Spleen (tissue), 11 donors: ENCODE data around the gene MAPK10. TPM values are rescaled to one million over a fixed set of nuclear protein-coding genes. Genes with fewer than 3 reads are reported as not detected.

Experiments
- DNase-seq: peaks from one replicate; pipeline ENCODE4 v3.0.0-alpha.2; 2020
- H3K27ac ChIP-seq, 8 donors: fragments of 200-600 bp; sonication (generic) in 7 of 8; 1 replicate in 4 of 8; 2 replicates in 4 of 8; pipeline versions ENCODE4 v1.5.0 to v1.8.0; 2016 to 2021; ENCODE audit warnings: inconsistent platforms in 4 of 8, mild to moderate bottlenecking in 4 of 8, moderate library complexity in 1 of 8
- H3K27me3 ChIP-seq, 7 donors: fragments of 200-600 bp; sonication (generic) in 6 of 7; replicated peaks in 1 of 7; 1 replicate in 4 of 7; 2 replicates in 3 of 7; pipeline versions ENCODE4 v1.5.0 to v1.8.0; 2016 to 2021; ENCODE audit warnings: inconsistent platforms in 3 of 7, mild to moderate bottlenecking in 1 of 7
- H3K36me3 ChIP-seq, 6 donors: fragments of 200-600 bp; sonication (generic) in 5 of 6; 1 replicate in 4 of 6; 2 replicates in 2 of 6; pipeline versions ENCODE4 v1.5.0 to v1.8.0; 2016 to 2021; ENCODE audit warnings: inconsistent platforms in 2 of 6
- H3K4me1 ChIP-seq, 6 donors: fragments of 200-600 bp; sonication (generic) in 5 of 6; 1 replicate in 3 of 6; 2 replicates in 3 of 6; pipeline versions ENCODE4 v1.5.0 to v1.8.0; 2016 to 2021; ENCODE audit warnings: inconsistent platforms in 3 of 6
- H3K4me3 ChIP-seq, 8 donors: fragments of 200-600 bp; sonication (generic) in 7 of 8; 1 replicate in 4 of 8; 2 replicates in 4 of 8; pipeline versions ENCODE4 v1.5.0 to v1.8.0; 2016 to 2021; ENCODE audit warnings: inconsistent platforms in 4 of 8, mild to moderate bottlenecking in 4 of 8, moderate library complexity in 2 of 8
- H3K9me3 ChIP-seq, 8 donors: fragments of 200-600 bp; sonication (generic) in 7 of 8; 1 replicate in 4 of 8; 2 replicates in 4 of 8; pipeline versions ENCODE4 v1.5.0 to v1.8.0; 2016 to 2021; ENCODE audit warnings: inconsistent platforms in 4 of 8
- POLR2A ChIP-seq, 3 donors: fragments of 450-650 bp; IDR thresholded peaks; one replicate each; pipeline ENCODE4 v1.5.1; 2017; ENCODE audit warnings: antibody characterized with exemption in 3 of 3, mild to moderate bottlenecking in 1 of 3
- POLR2AphosphoS5 ChIP-seq, 3 donors: sonication (generic); formaldehyde crosslinking; IDR thresholded peaks; one replicate each; pipeline ENCODE4 v1.5.1; 2017; ENCODE audit warnings: antibody characterized with exemption in 3 of 3
- WGBS, 5 donors: extraction: QIAGEN DNeasy Blood & Tissue Kit in 3 of 5; methylation state at CpG; one replicate each; pipeline versions ENCODE4 v1.1.5 to v1.1.7; 2013 to 2018; 5-methylcytosine and 5-hydroxymethylcytosine counted together
- intact Hi-C: fragments of 100-400 bp; cut with DNase I; formaldehyde crosslinking; loops from one replicate; pipeline ENCODE4 v1.15.0; 2023; ENCODE audit warnings: low total_unique reads
- polyA plus RNA-seq, 3 donors: library from polyadenylated mRNA; stranded (reverse); fragments of 200-250 nt; gene quantifications; one replicate each; pipeline ENCODE4 v1.2.1, GENCODE V29; 2013
- total RNA-seq, 7 donors: library from RNA; depleted of rRNA in 3 of 7; stranded (reverse); fragments of >200 nt in 3 of 7; fragmentation: NEBNext Ultra II Directional in 4 of 7; extraction: Animal tissue kit (Norgen Biotek cat#: 25700) in 4 of 7; gene quantifications; one replicate each; pipeline versions ENCODE4 v1.1.0 to v1.2.1, GENCODE V29; 2016 to 2021
- TF ChIP-seq, protein P1 (sequence below), 11 experiments: fragments of 200-600 bp in 7 of 11; fragments of 450-650 bp in 4 of 11; sonication (generic) in 4 of 11; IDR thresholded peaks in 8 of 11; conservative IDR thresholded peaks in 3 of 11; 1 replicate in 7 of 11; 2 replicates in 4 of 11; pipeline versions ENCODE4 v1.4.0 to v1.8.0; 2016 to 2021; ENCODE audit warnings: antibody characterized with exemption in 11 of 11, inconsistent platforms in 4 of 11, mild to moderate bottlenecking in 1 of 11
- donor health status: healthy with polysubstance abuse.
- donor health status: DM: no; HTN: no; CAD: no; lungs with moderate emphysema.
- donor health status: DM: no; HTN: no; CAD: no.
- donor health status: Bipolar disorder and iron deficiency.
- donor health status: healthy.
- donor health status: DM: no; HTN: no; CAD: no.
- donor health status: DM: yes; HTN: yes; CAD: no.

Gene MAPK10
- total and polyA plus RNA-seq, 10 donors, result 3.0 to 40.6 (median 15.2) TPM

DNA sequence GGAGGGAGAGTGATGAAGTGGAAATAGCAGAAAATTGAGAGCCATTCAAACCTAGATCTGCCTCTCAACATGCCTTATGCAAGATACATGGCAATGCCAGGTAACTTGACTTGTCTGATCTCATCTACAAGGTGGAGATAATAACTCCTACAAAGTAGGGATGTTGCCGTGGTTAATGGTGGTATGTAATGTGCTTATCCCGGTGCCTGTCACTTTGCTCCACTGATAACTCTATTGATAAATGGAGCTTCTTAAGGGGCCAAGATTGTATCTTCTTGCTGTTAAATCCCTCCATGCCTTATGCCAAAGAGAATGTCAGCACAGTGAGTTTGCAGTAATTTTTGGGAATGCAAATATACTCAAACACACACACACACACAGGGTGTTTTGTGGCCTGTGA is 355.8 kb downstream of the MAPK10 start:
- Histone ChIP-seq H3K27ac (no peak overlapping the region), H3K27me3 (no peaks in the 10 kb centered on the region), H3K4me1 (no peaks in the 10 kb centered on the region), H3K4me3 (no peak overlapping the region), H3K36me3 (peaks cover 0 to 47% (median 7%) of the 10 kb centered on the region in 6 donors), H3K9me3 (no peaks in the 10 kb centered on the region)
- no peak for TF ChIP-seq POLR2A (IDR thresholded peaks at IDR 0.05)
- TF ChIP-seq, protein P1, sequence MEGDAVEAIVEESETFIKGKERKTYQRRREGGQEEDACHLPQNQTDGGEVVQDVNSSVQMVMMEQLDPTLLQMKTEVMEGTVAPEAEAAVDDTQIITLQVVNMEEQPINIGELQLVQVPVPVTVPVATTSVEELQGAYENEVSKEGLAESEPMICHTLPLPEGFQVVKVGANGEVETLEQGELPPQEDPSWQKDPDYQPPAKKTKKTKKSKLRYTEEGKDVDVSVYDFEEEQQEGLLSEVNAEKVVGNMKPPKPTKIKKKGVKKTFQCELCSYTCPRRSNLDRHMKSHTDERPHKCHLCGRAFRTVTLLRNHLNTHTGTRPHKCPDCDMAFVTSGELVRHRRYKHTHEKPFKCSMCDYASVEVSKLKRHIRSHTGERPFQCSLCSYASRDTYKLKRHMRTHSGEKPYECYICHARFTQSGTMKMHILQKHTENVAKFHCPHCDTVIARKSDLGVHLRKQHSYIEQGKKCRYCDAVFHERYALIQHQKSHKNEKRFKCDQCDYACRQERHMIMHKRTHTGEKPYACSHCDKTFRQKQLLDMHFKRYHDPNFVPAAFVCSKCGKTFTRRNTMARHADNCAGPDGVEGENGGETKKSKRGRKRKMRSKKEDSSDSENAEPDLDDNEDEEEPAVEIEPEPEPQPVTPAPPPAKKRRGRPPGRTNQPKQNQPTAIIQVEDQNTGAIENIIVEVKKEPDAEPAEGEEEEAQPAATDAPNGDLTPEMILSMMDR (IDR thresholded peaks at IDR 0.05 in 8 of 11, conservative IDR thresholded peaks at IDR 0.05 in 3 of 11), result no peak
- WGBS, 5 donors, result 79 to 100% (median 90%) methylated on average over 2 of the region's 2 CpGs
- no peak for DNase-seq
- intact Hi-C loops, result no loop called here

DNA sequence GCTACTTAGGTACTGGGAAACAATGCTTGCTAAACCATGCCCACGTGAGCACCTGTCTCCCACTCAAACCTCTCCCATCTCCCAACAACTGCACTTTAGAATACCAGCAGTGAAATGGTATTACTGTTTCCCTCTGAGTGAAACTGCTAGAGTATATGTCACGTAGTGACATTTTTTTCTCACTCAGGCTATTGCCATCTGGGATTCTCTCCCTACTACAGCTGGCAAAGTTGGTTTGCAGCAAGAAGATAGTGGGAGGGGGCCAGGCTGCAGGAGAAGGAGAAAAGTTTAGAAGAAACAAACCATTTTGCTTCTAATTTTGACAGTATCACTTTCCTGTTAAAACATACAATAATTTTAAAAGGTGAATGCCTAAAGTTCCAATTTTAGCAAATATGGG is 358.3 kb downstream of the MAPK10 start:
- H3K27ac ChIP-seq, result no peak overlapping the region
- DNase-seq, result no peak
- H3K27me3 ChIP-seq, result no peaks in the 10 kb centered on the region
- intact Hi-C loops, result no loop called here
- H3K4me1 ChIP-seq, result no peaks in the 10 kb centered on the region
- TF ChIP-seq POLR2AphosphoS5 (IDR thresholded peaks at IDR 0.05), result no peak
- TF ChIP-seq, protein P1 (IDR thresholded peaks at IDR 0.05 in 8 of 11, conservative IDR thresholded peaks at IDR 0.05 in 3 of 11), result no peak
- no peak for TF ChIP-seq POLR2A (IDR thresholded peaks at IDR 0.05)
- WGBS, 5 donors, result 87 to 93% (median 89%) methylated on average over 2 of the region's 2 CpGs
- H3K9me3 ChIP-seq, result no peaks in the 10 kb centered on the region
- peaks cover 0 to 55% (median 7%) of the 10 kb centered on the region in 6 donors for H3K36me3 ChIP-seq
- no peak overlapping the region for H3K4me3 ChIP-seq

DNA sequence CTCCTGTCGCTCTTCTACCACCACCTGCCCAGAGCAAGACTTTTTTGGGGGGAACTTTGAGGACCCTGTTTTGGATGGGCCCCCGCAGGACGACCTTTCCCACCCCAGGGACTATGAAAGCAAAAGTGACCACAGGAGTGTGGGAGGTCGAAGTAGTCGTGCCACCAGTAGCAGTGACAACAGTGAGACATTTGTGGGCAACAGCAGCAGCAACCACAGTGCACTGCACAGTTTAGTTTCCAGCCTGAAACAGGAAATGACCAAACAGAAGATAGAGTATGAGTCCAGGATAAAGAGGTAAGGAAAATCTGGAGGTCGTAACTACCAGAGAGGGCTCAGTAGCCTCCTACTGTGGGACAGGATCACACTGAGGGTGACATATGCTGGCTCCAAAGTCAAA is 364.5 kb downstream of the MAPK10 start:
- 65 to 77% (median 72%) methylated on average over 6 of the region's 6 CpGs for WGBS, 5 donors
- TF ChIP-seq, protein P1 (IDR thresholded peaks at IDR 0.05 in 8 of 11, conservative IDR thresholded peaks at IDR 0.05 in 3 of 11), result no peak
- TF ChIP-seq POLR2A (IDR thresholded peaks at IDR 0.05) (no peak), POLR2AphosphoS5 (IDR thresholded peaks at IDR 0.05) (no peak)
- Histone ChIP-seq H3K36me3 (peaks cover 0 to 67% (median 18%) of the 10 kb centered on the region in 6 donors), H3K27me3 (no peaks in the 10 kb centered on the region), H3K9me3 (no peaks in the 10 kb centered on the region), H3K4me1 (no peaks in the 10 kb centered on the region), H3K27ac (no peak overlapping the region), H3K4me3 (no peak overlapping the region)
- DNase-seq, result no peak
- intact Hi-C loops, result no loop called here

DNA sequence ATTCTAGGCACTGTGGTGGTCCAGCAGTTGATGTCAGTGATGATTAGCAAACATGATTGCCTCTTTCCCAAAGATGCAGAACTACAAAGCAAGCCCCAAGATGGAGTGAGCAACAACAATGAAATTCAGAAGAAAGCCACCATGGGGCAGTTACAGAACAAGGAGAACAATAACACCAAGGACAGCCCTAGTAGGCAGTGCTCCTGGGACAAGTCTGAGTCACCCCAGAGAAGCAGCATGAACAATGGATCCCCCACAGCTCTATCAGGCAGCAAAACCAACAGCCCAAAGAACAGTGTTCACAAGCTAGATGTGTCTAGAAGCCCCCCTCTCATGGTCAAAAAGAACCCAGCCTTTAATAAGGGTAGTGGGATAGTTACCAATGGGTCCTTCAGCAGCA is 365.3 kb downstream of the MAPK10 start:
- no peak for DNase-seq
- Histone ChIP-seq H3K4me1 (no peaks in the 10 kb centered on the region), H3K27me3 (no peaks in the 10 kb centered on the region), H3K36me3 (peaks cover 0 to 59% (median 18%) of the 10 kb centered on the region in 6 donors), H3K9me3 (no peaks in the 10 kb centered on the region), H3K4me3 (no peak overlapping the region), H3K27ac (no peak overlapping the region)
- intact Hi-C loops, result no loop called here
- TF ChIP-seq POLR2A (IDR thresholded peaks at IDR 0.05), result no peak
- TF ChIP-seq, protein P1 (IDR thresholded peaks at IDR 0.05 in 8 of 11, conservative IDR thresholded peaks at IDR 0.05 in 3 of 11), result no peak
- TF ChIP-seq POLR2AphosphoS5 (IDR thresholded peaks at IDR 0.05), result no peak
